Cardiac septum (tissue), 1 donor: ENCODE measurements around the gene CEMP1. TPM values are rescaled to one million over a fixed set of nuclear protein-coding genes. Genes with fewer than 3 reads are reported as not detected.

Source experiments
- microRNA-seq: library from miRNA; unstranded; fragments of <30 nt; microRNA quantifications from one replicate; pipeline ENCODE4 v1.2.0, GENCODE V29; 2020
- total RNA-seq: library from RNA; stranded (reverse); fragmentation: NEBNext Ultra II Directional; extraction: Animal tissue kit (Norgen Biotek cat#: 25700); gene quantifications from one replicate; pipeline ENCODE4 v1.2.1, GENCODE V29; 2021
- donor health status: DM: no; HTN: no; CAD: no.

Gene CEMP1
- total RNA-seq, 1 donor from 2014 or later: not detected

Small RNA genes lying within 50 kb of the gene (microRNA-seq; reads per million reads assigned to microRNA genes)
- not detected for gene MIR3178

Other genes starting within 250 kb of the CEMP1 start
- gene ABCA3, start 190.7 kb downstream of the CEMP1 start, total RNA-seq: 13.6 TPM
- 0.86 TPM for gene CCNF, start 102.0 kb downstream of the CEMP1 start, total RNA-seq
- 0.51 TPM for gene TEDC2, start 71.3 kb downstream of the CEMP1 start, total RNA-seq
- gene NTN3, start 60.1 kb downstream of the CEMP1 start, total RNA-seq: 0.30 TPM
- 8.3 TPM for gene TBC1D24, start 56.3 kb downstream of the CEMP1 start, total RNA-seq
- gene ATP6V0C, start 17.5 kb downstream of the CEMP1 start, total RNA-seq: 137 TPM
- gene AMDHD2, start 11.0 kb downstream of the CEMP1 start, total RNA-seq: 12.4 TPM
- 41.0 TPM for gene PDPK1, start 6.6 kb upstream of the CEMP1 start, total RNA-seq
- 13.9 TPM for gene KCTD5, start 151.1 kb upstream of the CEMP1 start, total RNA-seq
- gene PRSS27, start 188.8 kb upstream of the CEMP1 start, total RNA-seq: 0.40 TPM
- gene SRRM2, start 221.2 kb upstream of the CEMP1 start, total RNA-seq: 335 TPM
- gene ELOB, start 245.9 kb upstream of the CEMP1 start, total RNA-seq: 278 TPM